Heart left ventricle (tissue), 13 donors: Measurements from ENCODE around the gene MXI1.

Experiments
- CTCF ChIP-seq, 12 donors: fragments of 200-600 bp; sonication (generic) in 4 of 12; IDR thresholded peaks; one replicate each; pipeline versions ENCODE4 v1.5.0 to v1.8.0; 2018 to 2022; ENCODE audit warnings: antibody characterized with exemption in 12 of 12, mild to moderate bottlenecking in 5 of 12
- POLR2A ChIP-seq, 2 donors: fragments of 450-650 bp; IDR thresholded peaks; one replicate each; pipeline ENCODE4 v1.6.1; 2017; ENCODE audit warnings: antibody characterized with exemption in 2 of 2, mild to moderate bottlenecking in 2 of 2, moderate library complexity in 2 of 2
- donor health status: ischemic (EF 13 %, LVEDD 7.1; RV severe dilation, severe dysfunction).
- donor health status: DM: no; HTN: yes; CAD: no.
- donor health status: DM: no; HTN: no; CAD: no.
- donor health status: ischemic (EF 25% LVEDD 6.9; RV normal size, moderate dysfunction).
- donor health status: ischemic (EF 25% LVEDD 5.7; RV mildly dilated, moderate dysfunction).
- donor health status: ischemic (EF 35%, LVEDD 5.7; RV mildly dilated, moderate dysfunction).
- donor health status: nonischemic (EF 11% LVEDD 7.7; RV severe dilation, severe dysfunction).
- donor health status: DM: yes; HTN: yes; CAD: no.
- donor health status: PGD.
- donor health status: ischemic (EF 29% LVEDD 5.4; RV normal size, mild dysfunction).
- donor health status: nonischemic (EF 23%, LVEDD 6.1; RV moderate dilation, normal function).

GRCh38 chr10:110212119-110213006 lies 5.0 kb downstream of the MXI1 start:
- no peak for TF ChIP-seq CTCF (IDR thresholded peaks at IDR 0.05)
- peak in 1 of 2 donors; percentile 55 for TF ChIP-seq POLR2A (IDR thresholded peaks at IDR 0.05)
